Peyer's patch (tissue), 4 donors: Measurements from ENCODE around the gene GHRH.

Source experiments
- POLR2A ChIP-seq, 2 donors: fragments of 450-650 bp; IDR thresholded peaks; one replicate each; pipeline ENCODE4 v1.5.1; 2017; ENCODE audit warnings: antibody characterized with exemption in 2 of 2, mild to moderate bottlenecking in 2 of 2, moderate library complexity in 2 of 2
- TF ChIP-seq, protein P1 (sequence below), 6 experiments: fragments of 450-650 bp in 4 of 6; fragments of 200-600 bp in 2 of 6; sonication (generic) in 1 of 6; IDR thresholded peaks; one replicate each; pipeline ENCODE4 v1.5.1; 2017 to 2019; ENCODE audit warnings: antibody characterized with exemption in 6 of 6, mild to moderate bottlenecking in 3 of 6, moderate library complexity in 1 of 6

DNA sequence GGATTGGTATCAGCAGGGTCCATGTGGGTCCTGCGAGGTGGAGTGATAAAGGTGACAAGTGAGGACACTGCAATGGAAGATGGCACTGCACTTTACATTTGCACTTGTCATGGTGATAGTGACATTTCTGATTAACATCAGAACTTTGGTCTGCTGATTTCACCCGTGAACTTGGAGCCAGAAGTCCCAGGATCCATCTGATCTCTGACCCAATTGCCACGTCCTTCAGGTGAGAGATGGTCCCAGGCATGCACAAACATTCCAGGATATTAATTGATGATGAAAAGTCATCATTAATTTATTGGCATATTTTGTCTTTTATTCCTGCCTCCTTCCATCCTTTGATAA is 9.8 kb upstream of the GHRH start:
- TF ChIP-seq, protein P1, sequence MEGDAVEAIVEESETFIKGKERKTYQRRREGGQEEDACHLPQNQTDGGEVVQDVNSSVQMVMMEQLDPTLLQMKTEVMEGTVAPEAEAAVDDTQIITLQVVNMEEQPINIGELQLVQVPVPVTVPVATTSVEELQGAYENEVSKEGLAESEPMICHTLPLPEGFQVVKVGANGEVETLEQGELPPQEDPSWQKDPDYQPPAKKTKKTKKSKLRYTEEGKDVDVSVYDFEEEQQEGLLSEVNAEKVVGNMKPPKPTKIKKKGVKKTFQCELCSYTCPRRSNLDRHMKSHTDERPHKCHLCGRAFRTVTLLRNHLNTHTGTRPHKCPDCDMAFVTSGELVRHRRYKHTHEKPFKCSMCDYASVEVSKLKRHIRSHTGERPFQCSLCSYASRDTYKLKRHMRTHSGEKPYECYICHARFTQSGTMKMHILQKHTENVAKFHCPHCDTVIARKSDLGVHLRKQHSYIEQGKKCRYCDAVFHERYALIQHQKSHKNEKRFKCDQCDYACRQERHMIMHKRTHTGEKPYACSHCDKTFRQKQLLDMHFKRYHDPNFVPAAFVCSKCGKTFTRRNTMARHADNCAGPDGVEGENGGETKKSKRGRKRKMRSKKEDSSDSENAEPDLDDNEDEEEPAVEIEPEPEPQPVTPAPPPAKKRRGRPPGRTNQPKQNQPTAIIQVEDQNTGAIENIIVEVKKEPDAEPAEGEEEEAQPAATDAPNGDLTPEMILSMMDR (IDR thresholded peaks at IDR 0.05), result no peak
- TF ChIP-seq POLR2A (IDR thresholded peaks at IDR 0.05), result no peak
